Ovary (tissue), 9 donors: ENCODE measurements around the gene S100PBP. TPM values are rescaled to one million over a fixed set of nuclear protein-coding genes. Genes with fewer than 3 reads are reported as not detected.

ENCODE experiments used
- DNase-seq, 5 donors: peaks; one replicate each; pipeline ENCODE4 v3.0.0-alpha.2; 2019 to 2020
- H3K27ac ChIP-seq, 2 donors: fragments of 200-600 bp; one replicate each; pipeline versions ENCODE4 v1.5.1 to v1.8.0; 2019 to 2022
- H3K27me3 ChIP-seq: fragments of 200-600 bp; one replicate; pipeline ENCODE4 v1.8.0; 2022
- H3K36me3 ChIP-seq: fragments of 200-600 bp; sonication (generic); one replicate; pipeline ENCODE4 v1.5.1; 2019
- H3K4me1 ChIP-seq: one replicate; pipeline ENCODE4 v1.8.1; 2013; ENCODE audit warnings: mild to moderate bottlenecking, moderate library complexity; ENCODE audit not compliant: insufficient read depth
- H3K4me3 ChIP-seq: fragments of 200-600 bp; sonication (generic); one replicate; pipeline ENCODE4 v1.5.1; 2017
- H3K9me3 ChIP-seq, 2 donors: fragments of 200-600 bp in 1 of 2; sonication (generic) in 1 of 2; one replicate each; pipeline versions ENCODE4 v1.5.1 to v1.8.1; 2013 to 2019; ENCODE audit warnings: mild to moderate bottlenecking in 1 of 2, moderate library complexity in 1 of 2
- CTCF ChIP-seq, 3 donors: fragments of 450-650 bp in 2 of 3; fragments of 200-600 bp in 1 of 3; IDR thresholded peaks; one replicate each; pipeline versions ENCODE4 v1.5.1 to v1.8.0; 2016 to 2022; ENCODE audit warnings: antibody characterized with exemption in 3 of 3, mild to moderate bottlenecking in 1 of 3
- EP300 ChIP-seq: sonication (generic); formaldehyde crosslinking; IDR thresholded peaks from one replicate; pipeline ENCODE4 v1.6.1; 2017; ENCODE audit warnings: antibody characterized with exemption
- POLR2A ChIP-seq: fragments of 450-650 bp; IDR thresholded peaks from one replicate; pipeline ENCODE4 v1.6.1; 2017; ENCODE audit warnings: antibody characterized with exemption, mild to moderate bottlenecking, moderate library complexity
- WGBS, 3 donors: extraction: QIAGEN DNeasy Blood & Tissue Kit in 1 of 3; methylation state at CpG; one replicate each; pipeline versions ENCODE4 v1.1.5 to v1.1.7; 2013 to 2017; 5-methylcytosine and 5-hydroxymethylcytosine counted together
- intact Hi-C, 4 donors: fragments of 100-400 bp; cut with DNase I; formaldehyde crosslinking; loops; one replicate each; pipeline versions ENCODE4 v1.11.0 to v1.15.1; 2022 to 2023
- polyA plus RNA-seq, 2 donors: library from polyadenylated mRNA; stranded (reverse); fragments of 200-250 nt in 1 of 2; fragments of 350-450 nt in 1 of 2; fragmentation: Illumina TruSeq in 1 of 2; extraction: RNeasy Lipid Tissue Mini Kit (QIAGEN cat#74804) in 1 of 2; gene quantifications; one replicate each; pipeline ENCODE4 v1.2.3, GENCODE V29; 2013 to 2014
- total RNA-seq, 7 donors: library from RNA; depleted of rRNA in 2 of 7; stranded (reverse); fragments of >200 nt in 2 of 7; fragmentation: NEBNext Ultra II Directional in 3 of 7; extraction: Animal tissue kit (Norgen Biotek cat#: 25700) in 3 of 7; gene quantifications; one replicate each; pipeline versions ENCODE4 v1.1.0 to v1.2.4, GENCODE V29; 2016 to 2023
- donor health status: DM: no; HTN: no; CAD: no; lungs with moderate emphysema.
- donor health status: DM: no; HTN: no; CAD: no.
- donor health status: Bipolar disorder and iron deficiency.
- donor health status: DM: yes; HTN: yes; CAD: no.
- donor health status: DM: no; HTN: no; CAD: no.
- donor health status: DM: yes; HTN: yes; CAD: no.

The S100PBP gene
- total and polyA plus RNA-seq, 9 donors = 18.1 to 64.2 (median 42.6) TPM

DNA sequence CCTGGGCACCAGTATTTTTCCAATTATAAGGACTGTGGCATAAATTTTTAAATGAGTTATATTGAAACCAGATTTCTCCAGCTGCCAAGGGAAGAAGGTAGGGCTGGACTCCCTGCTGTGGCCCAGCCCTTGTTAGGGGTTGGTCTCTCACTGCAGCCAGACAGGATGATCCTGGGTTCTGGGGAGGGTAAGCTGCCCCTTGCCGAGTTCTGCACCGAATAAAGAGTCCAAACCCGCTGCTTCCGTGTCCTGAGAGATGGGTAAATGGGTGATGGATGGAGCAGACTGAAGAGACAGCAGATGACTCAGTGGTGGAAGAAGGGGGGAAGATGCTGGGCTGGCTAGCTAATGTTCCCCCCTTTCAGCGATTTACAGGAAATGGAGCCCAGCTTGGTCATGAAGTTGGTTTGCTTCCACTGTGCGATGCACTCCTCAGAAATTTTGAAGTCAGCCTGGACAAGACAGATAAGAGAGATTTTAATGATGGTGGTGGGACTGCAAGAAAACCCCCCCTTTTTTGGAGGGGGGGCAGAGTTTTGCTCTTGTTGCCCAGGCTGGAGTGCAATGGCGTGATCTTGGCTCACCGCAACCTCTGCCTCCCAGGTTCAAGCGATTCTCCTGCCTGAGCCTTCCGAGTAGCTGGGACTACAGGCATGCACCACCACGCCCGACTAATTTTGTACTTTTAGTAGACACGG lies 41.7 kb upstream of the S100PBP start:
- 73 to 77% (median 75%) methylated on average over 13 of the region's 13 CpGs for WGBS, 3 donors
- TF ChIP-seq POLR2A (no peak), EP300 (no peak), CTCF (IDR thresholded peaks at IDR 0.05) (no peak)
- Histone ChIP-seq H3K4me3 (no peak overlapping the region), H3K27me3 (no peaks in the 10 kb centered on the region), H3K36me3 (no peaks in the 10 kb centered on the region), H3K9me3 (no peaks in the 10 kb centered on the region), H3K4me1 (peaks cover 7% of the 10 kb centered on the region), H3K27ac (no peak overlapping the region)
- intact Hi-C loops = no loop called here
- DNase-seq = peak in 1 of 5 donors; percentile 24

DNA sequence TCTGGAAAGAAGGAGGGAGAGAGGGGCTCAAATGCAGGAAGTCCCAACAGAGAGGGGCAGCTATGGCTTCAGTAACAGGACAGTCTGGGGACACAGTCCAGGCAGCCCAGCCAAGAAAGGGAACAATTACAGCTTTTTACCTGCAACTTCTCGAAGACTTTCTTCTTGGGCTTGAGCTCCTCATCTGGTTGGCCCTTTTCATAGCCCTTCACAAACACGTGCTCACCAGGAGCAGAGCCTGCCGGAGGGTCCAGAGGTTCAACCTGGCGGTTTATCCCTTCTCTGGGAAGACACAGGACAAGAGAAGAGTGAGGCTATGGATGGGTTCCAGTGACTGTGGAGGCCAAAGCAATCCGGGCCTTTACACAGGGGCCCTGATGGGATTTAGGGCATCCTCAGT lies 38.2 kb upstream of the S100PBP start:
- H3K36me3 ChIP-seq = no peaks in the 10 kb centered on the region
- H3K27me3 ChIP-seq = no peaks in the 10 kb centered on the region
- DNase-seq = no peak
- no peak for TF ChIP-seq CTCF (IDR thresholded peaks at IDR 0.05)
- no peak for TF ChIP-seq EP300
- TF ChIP-seq POLR2A = no peak
- H3K27ac ChIP-seq = no peak overlapping the region
- intact Hi-C loops = no loop called here
- no peaks in the 10 kb centered on the region for H3K4me1 ChIP-seq
- no peaks in the 10 kb centered on the region for H3K9me3 ChIP-seq
- no peak overlapping the region for H3K4me3 ChIP-seq
- WGBS, 3 donors = 85 to 91% (median 91%) methylated on average over 5 of the region's 5 CpGs

DNA sequence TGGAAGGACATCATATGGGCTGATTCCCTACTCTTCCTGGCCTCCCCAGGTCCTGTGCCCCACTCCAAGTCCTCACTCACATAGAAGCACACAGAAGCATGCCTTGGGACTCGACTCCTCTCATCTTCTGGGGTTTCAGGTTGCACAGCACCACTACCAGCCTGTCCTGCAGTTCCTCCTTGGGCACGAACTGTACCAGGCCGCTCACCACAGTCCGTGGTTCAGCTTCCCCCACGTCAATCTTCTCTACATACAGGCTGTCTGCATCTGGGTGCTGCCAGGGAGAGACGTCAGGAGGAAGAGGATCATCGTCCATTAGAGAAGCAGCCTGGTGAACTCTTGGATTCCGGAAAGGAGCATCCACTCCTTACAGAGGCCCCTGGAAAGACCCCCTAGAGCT lies 37.4 kb upstream of the S100PBP start:
- DNase-seq = peak in 1 of 5 donors; percentile 14
- H3K4me3 ChIP-seq = no peak overlapping the region
- no peaks in the 10 kb centered on the region for H3K9me3 ChIP-seq
- 90 to 92% (median 90%) methylated on average over 8 of the region's 8 CpGs for WGBS, 3 donors
- no peaks in the 10 kb centered on the region for H3K27me3 ChIP-seq
- intact Hi-C loops = no loop called here
- no peak overlapping the region for H3K27ac ChIP-seq
- TF ChIP-seq CTCF (IDR thresholded peaks at IDR 0.05) = no peak
- TF ChIP-seq EP300 = no peak
- TF ChIP-seq POLR2A = no peak
- no peaks in the 10 kb centered on the region for H3K4me1 ChIP-seq
- no peaks in the 10 kb centered on the region for H3K36me3 ChIP-seq

- 63 to 77% (median 69%) methylated on average over 8 of the region's 8 CpGs for WGBS, 3 donors
- no peak for TF ChIP-seq EP300
- no peak for TF ChIP-seq POLR2A
- no peak for TF ChIP-seq CTCF (IDR thresholded peaks at IDR 0.05)
These were observed 36.7 kb upstream of the S100PBP start for GRCh38 chr1:32780628-32781234.

More at GRCh38 chr1:32780628-32781234, 36.7 kb upstream of the S100PBP start:
- Histone ChIP-seq H3K36me3 (no peaks in the 10 kb centered on the region), H3K27me3 (no peaks in the 10 kb centered on the region), H3K9me3 (no peaks in the 10 kb centered on the region), H3K27ac (no peak overlapping the region), H3K4me3 (no peak overlapping the region), H3K4me1 (no peaks in the 10 kb centered on the region)
- DNase-seq = no peak
- intact Hi-C loops = no loop called here
